ENCODE data around the gene LSM7. TPM values are rescaled to one million over a fixed set of nuclear protein-coding genes. Genes with fewer than 3 reads are reported as not detected.

Gene LSM7
- total and polyA plus RNA-seq, 2 of the 13 experiments (the other 11 are each of a cell fraction or from before 2014, with no cell fraction given) = 140 to 205 TPM

GRCh38 chr19:2328401-2329148 is at the start of gene LSM7, which contains the start of gene SPPL2B (continued):
- TF ChIP-seq HIC2 (CRISPR knock-in tag; IDR thresholded peaks at IDR 0.05; ENCODE audit: low read depth) (no peak), MIER3 (CRISPR knock-in tag; IDR thresholded peaks at IDR 0.05; ENCODE audit: borderline replicate concordance) (no peak; the same call in 1 of the 2 replicates), SMAD3 (CRISPR knock-in tag; IDR thresholded peaks at IDR 0.05) (0 out of 2 replicates have a peak, but pooled peaks have one; percentile 19), NFE2 (CRISPR knock-in tag; IDR thresholded peaks at IDR 0.05) (no peak), PCBP1 (IDR thresholded peaks at IDR 0.05; ENCODE audit: borderline replicate concordance, low read depth, low read length) (no peak), ISL2 (CRISPR knock-in tag; IDR thresholded peaks at IDR 0.05) (no peak), ZNF567 (CRISPR knock-in tag; IDR thresholded peaks at IDR 0.05; ENCODE audit: borderline replicate concordance) (no peak), HHEX (CRISPR knock-in tag; IDR thresholded peaks at IDR 0.05) (no peak), ARID3A (IDR thresholded peaks at IDR 0.05; ENCODE audit: low read depth, low read length) (no peak), ZNF512 (CRISPR knock-in tag; IDR thresholded peaks at IDR 0.05) (no peak), CREM (IDR thresholded peaks at IDR 0.05) (no peak), CREM (CRISPR knock-in tag; IDR thresholded peaks at IDR 0.05) (no peak), RBM39 (IDR thresholded peaks at IDR 0.05; ENCODE audit: low read depth, low read length, poor library complexity, severe bottlenecking) (peak; percentile 84), RNF2 (conservative IDR thresholded peaks at IDR 0.05; ENCODE audit: low read depth) (no peak), ZFP37 (CRISPR knock-in tag; IDR thresholded peaks at IDR 0.05; ENCODE audit: borderline replicate concordance) (no peak), ZNF737 (CRISPR knock-in tag; IDR thresholded peaks at IDR 0.05; ENCODE audit: borderline replicate concordance) (no peak), JUNB (CRISPR knock-in tag; IDR thresholded peaks at IDR 0.05; ENCODE audit: borderline replicate concordance) (no peak), NFE2L1 (CRISPR knock-in tag; IDR thresholded peaks at IDR 0.05; ENCODE audit: borderline replicate concordance) (no peak), CEBPG (CRISPR knock-in tag; IDR thresholded peaks at IDR 0.05) (peak; percentile 36; the same call in 1 of the 2 replicates), SAFB2 (CRISPR knock-in tag; IDR thresholded peaks at IDR 0.05; ENCODE audit: borderline replicate concordance, low read depth) (0 out of 2 replicates have a peak, but pooled peaks have one; percentile 17), ZNF430 (CRISPR knock-in tag; IDR thresholded peaks at IDR 0.05) (no peak), HNRNPH1 (optimal IDR thresholded peaks at IDR 0.05; ENCODE audit: low read depth, low read length) (no peak), ETV6 (CRISPR knock-in tag; conservative IDR thresholded peaks at IDR 0.05) (no peak; the same call in 1 of the 2 replicates)
- TF ChIP-seq, protein P1, sequence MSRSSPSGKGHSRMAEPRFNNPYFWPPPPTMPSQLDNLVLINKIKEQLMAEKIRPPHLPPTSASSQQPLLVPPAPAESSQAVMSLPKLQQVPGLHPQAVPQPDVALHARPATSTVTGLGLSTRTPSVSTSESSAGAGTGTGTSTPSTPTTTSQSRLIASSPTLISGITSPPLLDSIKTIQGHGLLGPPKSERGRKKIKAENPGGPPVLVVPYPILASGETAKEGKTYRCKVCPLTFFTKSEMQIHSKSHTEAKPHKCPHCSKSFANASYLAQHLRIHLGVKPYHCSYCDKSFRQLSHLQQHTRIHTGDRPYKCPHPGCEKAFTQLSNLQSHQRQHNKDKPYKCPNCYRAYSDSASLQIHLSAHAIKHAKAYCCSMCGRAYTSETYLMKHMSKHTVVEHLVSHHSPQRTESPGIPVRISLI (CRISPR knock-in tag; IDR thresholded peaks at IDR 0.05; ENCODE audit: borderline replicate concordance) = no peak

Measured in HepG2 (cell line).